ENCODE data around the gene ISCU.

GRCh38 chr12:108599948-108600701 lies 37.7 kb downstream of the ISCU start:
- TF ChIP-seq POLR2A (IDR thresholded peaks at IDR 0.05): no peak
- TF ChIP-seq CTCF (IDR thresholded peaks at IDR 0.05): no peak
